ENCODE measurements around the gene SLC19A3.

DNA sequence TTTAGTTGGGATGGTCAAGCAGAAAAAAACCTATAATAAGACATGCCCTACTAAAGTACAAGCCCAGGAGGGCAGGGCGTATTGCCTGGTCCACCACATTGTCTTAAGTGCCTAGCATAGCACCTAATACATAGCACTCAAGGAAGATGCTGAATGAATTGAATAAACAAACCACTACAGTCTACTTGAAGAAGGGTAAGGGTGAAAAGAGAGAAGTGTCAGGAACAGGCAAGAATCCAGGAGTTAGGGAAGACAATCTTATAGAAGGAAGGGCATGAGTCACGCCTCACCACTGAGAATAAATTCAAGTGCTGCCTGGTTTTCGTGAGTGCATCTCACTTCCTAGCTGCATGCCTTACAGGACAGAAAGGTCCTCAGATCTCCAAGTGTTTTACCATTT lies 13.9 kb downstream of the SLC19A3 start:
- no peak for TF ChIP-seq POLR2A (IDR thresholded peaks at IDR 0.05)
- TF ChIP-seq, protein P1, sequence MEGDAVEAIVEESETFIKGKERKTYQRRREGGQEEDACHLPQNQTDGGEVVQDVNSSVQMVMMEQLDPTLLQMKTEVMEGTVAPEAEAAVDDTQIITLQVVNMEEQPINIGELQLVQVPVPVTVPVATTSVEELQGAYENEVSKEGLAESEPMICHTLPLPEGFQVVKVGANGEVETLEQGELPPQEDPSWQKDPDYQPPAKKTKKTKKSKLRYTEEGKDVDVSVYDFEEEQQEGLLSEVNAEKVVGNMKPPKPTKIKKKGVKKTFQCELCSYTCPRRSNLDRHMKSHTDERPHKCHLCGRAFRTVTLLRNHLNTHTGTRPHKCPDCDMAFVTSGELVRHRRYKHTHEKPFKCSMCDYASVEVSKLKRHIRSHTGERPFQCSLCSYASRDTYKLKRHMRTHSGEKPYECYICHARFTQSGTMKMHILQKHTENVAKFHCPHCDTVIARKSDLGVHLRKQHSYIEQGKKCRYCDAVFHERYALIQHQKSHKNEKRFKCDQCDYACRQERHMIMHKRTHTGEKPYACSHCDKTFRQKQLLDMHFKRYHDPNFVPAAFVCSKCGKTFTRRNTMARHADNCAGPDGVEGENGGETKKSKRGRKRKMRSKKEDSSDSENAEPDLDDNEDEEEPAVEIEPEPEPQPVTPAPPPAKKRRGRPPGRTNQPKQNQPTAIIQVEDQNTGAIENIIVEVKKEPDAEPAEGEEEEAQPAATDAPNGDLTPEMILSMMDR (IDR thresholded peaks at IDR 0.05): no peak
- no peak for TF ChIP-seq EP300 (IDR thresholded peaks at IDR 0.05)
- TF ChIP-seq POLR2AphosphoS5 (IDR thresholded peaks at IDR 0.05): no peak

Measured in sigmoid colon (tissue), 4 donors.